HL-60 (cell line): ENCODE data around the gene CRIM1.

Source experiments
- POLR2AphosphoS5 ChIP-seq: IDR thresholded peaks from 2 replicates; pipeline ENCODE4 v1.6.1; 2012; ENCODE audit warnings: low read depth
- TF ChIP-seq, protein P1 (sequence below): IDR thresholded peaks from one replicate; pipeline ENCODE4 v1.5.1; 2011; ENCODE audit warnings: low read length, control low read depth, inconsistent platforms; ENCODE audit not compliant: insufficient read depth

DNA sequence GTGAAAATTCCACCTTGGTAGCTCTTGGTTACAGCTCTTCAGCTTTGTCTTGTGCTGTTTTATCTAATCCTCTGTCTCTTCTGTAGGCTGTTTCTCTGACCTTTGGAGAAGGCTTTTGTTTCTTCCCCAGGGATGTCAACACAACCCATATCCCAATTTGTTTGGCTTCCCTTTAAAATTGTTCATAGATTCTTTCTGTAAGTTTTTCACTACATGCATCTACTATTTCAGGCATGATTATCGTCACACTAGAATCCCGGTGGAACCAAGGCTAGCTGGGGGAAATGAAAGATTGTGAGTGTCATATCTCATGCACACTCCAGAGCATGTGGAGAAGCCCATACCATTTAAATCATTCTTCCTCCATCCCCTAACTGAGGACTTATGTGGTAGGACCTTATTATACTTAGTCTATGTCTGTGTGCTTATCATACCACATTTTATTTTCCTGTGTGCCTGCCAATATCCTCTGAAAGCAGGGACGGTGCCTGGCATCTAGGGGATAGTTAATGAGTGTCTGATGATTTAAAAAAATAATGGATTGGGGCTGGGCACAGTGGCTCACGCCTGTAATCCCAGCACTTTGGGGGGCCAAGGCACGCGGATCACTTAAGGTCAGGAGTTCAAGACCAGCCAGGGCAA is 59.9 kb downstream of the CRIM1 start:
- TF ChIP-seq POLR2AphosphoS5, result no peak
- TF ChIP-seq, protein P1, sequence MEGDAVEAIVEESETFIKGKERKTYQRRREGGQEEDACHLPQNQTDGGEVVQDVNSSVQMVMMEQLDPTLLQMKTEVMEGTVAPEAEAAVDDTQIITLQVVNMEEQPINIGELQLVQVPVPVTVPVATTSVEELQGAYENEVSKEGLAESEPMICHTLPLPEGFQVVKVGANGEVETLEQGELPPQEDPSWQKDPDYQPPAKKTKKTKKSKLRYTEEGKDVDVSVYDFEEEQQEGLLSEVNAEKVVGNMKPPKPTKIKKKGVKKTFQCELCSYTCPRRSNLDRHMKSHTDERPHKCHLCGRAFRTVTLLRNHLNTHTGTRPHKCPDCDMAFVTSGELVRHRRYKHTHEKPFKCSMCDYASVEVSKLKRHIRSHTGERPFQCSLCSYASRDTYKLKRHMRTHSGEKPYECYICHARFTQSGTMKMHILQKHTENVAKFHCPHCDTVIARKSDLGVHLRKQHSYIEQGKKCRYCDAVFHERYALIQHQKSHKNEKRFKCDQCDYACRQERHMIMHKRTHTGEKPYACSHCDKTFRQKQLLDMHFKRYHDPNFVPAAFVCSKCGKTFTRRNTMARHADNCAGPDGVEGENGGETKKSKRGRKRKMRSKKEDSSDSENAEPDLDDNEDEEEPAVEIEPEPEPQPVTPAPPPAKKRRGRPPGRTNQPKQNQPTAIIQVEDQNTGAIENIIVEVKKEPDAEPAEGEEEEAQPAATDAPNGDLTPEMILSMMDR, result no peak
